ENCODE data around the gene SERHL2.
"Not testable (repeated sequence)": the region's sequence is repeated elsewhere in the genome, so short reads cannot be mapped to it uniquely, and the experiment has no call there.

SERHL2 gene

GRCh38 chr22:42528591-42529307 lies 25.0 kb upstream of the SERHL2 start:
- Histone ChIP-seq H3F3A (ENCODE audit: insufficient read depth) (peaks cover 10% of the 10 kb centered on the region), H4K20me1 (ENCODE audit: low read depth, low read length) (no peaks in the 10 kb centered on the region), H3K36me3 (ENCODE audit: low read length) (no peaks in the 10 kb centered on the region), H3K4me2 (ENCODE audit: low read depth, low read length, poor library complexity, severe bottlenecking) (no peak overlapping the region), H3K9me2 (replicated peaks; ENCODE audit: insufficient read depth, low read length) (no peaks in the 10 kb centered on the region), H3K4me3 (ENCODE audit: insufficient read depth, low read length, poor library complexity, severe bottlenecking) (no peak overlapping the region), H2AFZ (ENCODE audit: low read depth, low read length, severe bottlenecking) (no peak overlapping the region), H3K9ac (ENCODE audit: low read length) (no peak overlapping the region), H3K79me2 (ENCODE audit: insufficient read depth, low read length) (no peaks in the 10 kb centered on the region), H3K9me3 (ENCODE audit: insufficient read depth, low read length) (no peaks in the 10 kb centered on the region), H3K27ac (ENCODE audit: low read depth, low read length) (no peak overlapping the region), H3K27me3 (ENCODE audit: low read length) (no peaks in the 10 kb centered on the region)
- TF ChIP-seq CTCF (IDR thresholded peaks at IDR 0.05; ENCODE audit: insufficient read depth, low read length, poor library complexity, severe bottlenecking) = no peak

GRCh38 chr22:42529435-42529834 lies 24.3 kb upstream of the SERHL2 start:
- H3K9me2 ChIP-seq (replicated peaks; ENCODE audit: insufficient read depth, low read length); H3K9ac ChIP-seq (ENCODE audit: low read length); H3K27ac ChIP-seq (ENCODE audit: low read depth, low read length); H2AFZ ChIP-seq (ENCODE audit: low read depth, low read length, severe bottlenecking); H3K27me3 ChIP-seq (ENCODE audit: low read length); H4K20me1 ChIP-seq (ENCODE audit: low read depth, low read length); H3K36me3 ChIP-seq (ENCODE audit: low read length); H3K4me3 ChIP-seq (ENCODE audit: insufficient read depth, low read length, poor library complexity, severe bottlenecking); H3K4me2 ChIP-seq (ENCODE audit: low read depth, low read length, poor library complexity, severe bottlenecking); H3K79me2 ChIP-seq (ENCODE audit: insufficient read depth, low read length); H3K9me3 ChIP-seq (ENCODE audit: insufficient read depth, low read length): not testable (repeated sequence)
- H3F3A ChIP-seq (ENCODE audit: insufficient read depth) = peaks cover 13% of the 10 kb centered on the region

GRCh38 chr22:42531401-42532084 lies 22.2 kb upstream of the SERHL2 start:
- H2AFZ ChIP-seq (ENCODE audit: low read depth, low read length, severe bottlenecking); H3K27ac ChIP-seq (ENCODE audit: low read depth, low read length); H3K9me3 ChIP-seq (ENCODE audit: insufficient read depth, low read length); H3K4me2 ChIP-seq (ENCODE audit: low read depth, low read length, poor library complexity, severe bottlenecking); H3K9ac ChIP-seq (ENCODE audit: low read length); H3K79me2 ChIP-seq (ENCODE audit: insufficient read depth, low read length); H3K4me3 ChIP-seq (ENCODE audit: insufficient read depth, low read length, poor library complexity, severe bottlenecking); H3K36me3 ChIP-seq (ENCODE audit: low read length); H3K27me3 ChIP-seq (ENCODE audit: low read length); H4K20me1 ChIP-seq (ENCODE audit: low read depth, low read length); H3K9me2 ChIP-seq (replicated peaks; ENCODE audit: insufficient read depth, low read length): not testable (repeated sequence)
- H3F3A ChIP-seq (ENCODE audit: insufficient read depth) = peaks cover 13% of the 10 kb centered on the region

GRCh38 chr22:42533638-42533977 lies 20.1 kb upstream of the SERHL2 start:
- Histone ChIP-seq H3K36me3 (ENCODE audit: low read length) (no peaks in the 10 kb centered on the region), H3K9me2 (replicated peaks; ENCODE audit: insufficient read depth, low read length) (no peaks in the 10 kb centered on the region), H3K4me3 (ENCODE audit: insufficient read depth, low read length, poor library complexity, severe bottlenecking) (peak overlapping the region; percentile 31), H3K27me3 (ENCODE audit: low read length) (no peaks in the 10 kb centered on the region), H3F3A (ENCODE audit: insufficient read depth) (peaks cover 13% of the 10 kb centered on the region), H3K9ac (ENCODE audit: low read length) (peak overlapping the region; percentile 37), H4K20me1 (ENCODE audit: low read depth, low read length) (no peaks in the 10 kb centered on the region), H3K4me2 (ENCODE audit: low read depth, low read length, poor library complexity, severe bottlenecking) (peak overlapping the region; percentile 61), H3K9me3 (ENCODE audit: insufficient read depth, low read length) (no peaks in the 10 kb centered on the region), H2AFZ (ENCODE audit: low read depth, low read length, severe bottlenecking) (peak overlapping the region; percentile 23), H3K27ac (ENCODE audit: low read depth, low read length) (peak overlapping the region; percentile 59), H3K79me2 (ENCODE audit: insufficient read depth, low read length) (no peaks in the 10 kb centered on the region)
- TF ChIP-seq CTCF (IDR thresholded peaks at IDR 0.05; ENCODE audit: insufficient read depth, low read length, poor library complexity, severe bottlenecking) (no peak), EZH2phosphoT487 (conservative IDR thresholded peaks at IDR 0.05; ENCODE audit: low read length) (no peak)

- H3K27me3 ChIP-seq (ENCODE audit: low read length); H3K36me3 ChIP-seq (ENCODE audit: low read length); H4K20me1 ChIP-seq (ENCODE audit: low read depth, low read length); H3K9me3 ChIP-seq (ENCODE audit: insufficient read depth, low read length); H3K4me2 ChIP-seq (ENCODE audit: low read depth, low read length, poor library complexity, severe bottlenecking); H3K4me3 ChIP-seq (ENCODE audit: insufficient read depth, low read length, poor library complexity, severe bottlenecking); H3K9ac ChIP-seq (ENCODE audit: low read length); H3K9me2 ChIP-seq (replicated peaks; ENCODE audit: insufficient read depth, low read length); H3K79me2 ChIP-seq (ENCODE audit: insufficient read depth, low read length); H3K27ac ChIP-seq (ENCODE audit: low read depth, low read length); H2AFZ ChIP-seq (ENCODE audit: low read depth, low read length, severe bottlenecking): not testable (repeated sequence)
- peaks cover 13% of the 10 kb centered on the region for H3F3A ChIP-seq (ENCODE audit: insufficient read depth)
These were observed 18.5 kb upstream of the SERHL2 start for GRCh38 chr22:42535082-42535731.

Data from SU-DHL-6 (cell line).